OCI-M1 (cell line): ENCODE data around the gene TNIP3.
A peak's percentile ranks its signal among the peaks of the same experiment; 100 is the strongest.
"Not testable (repeated sequence)": the region's sequence is repeated elsewhere in the genome, so short reads cannot be mapped to it uniquely, and the experiment has no call there.

ENCODE experiments used
- DNase-seq: peaks from one replicate; lab custom pipeline; 2025; lab: John Stamatoyannopoulos, UW

The TNIP3 gene, protein sequence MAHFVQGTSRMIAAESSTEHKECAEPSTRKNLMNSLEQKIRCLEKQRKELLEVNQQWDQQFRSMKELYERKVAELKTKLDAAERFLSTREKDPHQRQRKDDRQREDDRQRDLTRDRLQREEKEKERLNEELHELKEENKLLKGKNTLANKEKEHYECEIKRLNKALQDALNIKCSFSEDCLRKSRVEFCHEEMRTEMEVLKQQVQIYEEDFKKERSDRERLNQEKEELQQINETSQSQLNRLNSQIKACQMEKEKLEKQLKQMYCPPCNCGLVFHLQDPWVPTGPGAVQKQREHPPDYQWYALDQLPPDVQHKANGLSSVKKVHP

DNA sequence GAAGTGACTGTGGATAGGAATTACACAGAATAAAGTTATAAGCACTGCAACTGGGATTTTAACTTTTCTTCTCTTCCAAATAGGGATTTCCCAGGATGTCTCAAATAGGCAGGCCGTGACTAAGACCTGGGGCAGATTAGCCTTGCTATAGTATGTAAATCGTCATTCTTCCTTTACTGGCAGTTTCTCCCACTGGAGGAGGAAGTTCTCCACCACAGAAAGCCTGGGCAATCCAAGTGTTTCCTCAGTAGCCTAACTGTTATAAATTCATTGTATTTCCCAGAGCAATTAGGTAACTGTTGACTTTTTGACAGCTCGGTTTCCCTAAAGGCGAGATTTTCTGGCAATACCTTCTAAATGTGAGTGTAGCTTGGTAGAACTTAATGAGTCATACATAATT is at the start of gene TNIP3:
Gene TNIP3 (minus strand): TSS at position 31 of the 400 bp plus-strand sequence. CDS start 196 bp downstream, outside the sequence.
- DNase-seq = no peak

DNA sequence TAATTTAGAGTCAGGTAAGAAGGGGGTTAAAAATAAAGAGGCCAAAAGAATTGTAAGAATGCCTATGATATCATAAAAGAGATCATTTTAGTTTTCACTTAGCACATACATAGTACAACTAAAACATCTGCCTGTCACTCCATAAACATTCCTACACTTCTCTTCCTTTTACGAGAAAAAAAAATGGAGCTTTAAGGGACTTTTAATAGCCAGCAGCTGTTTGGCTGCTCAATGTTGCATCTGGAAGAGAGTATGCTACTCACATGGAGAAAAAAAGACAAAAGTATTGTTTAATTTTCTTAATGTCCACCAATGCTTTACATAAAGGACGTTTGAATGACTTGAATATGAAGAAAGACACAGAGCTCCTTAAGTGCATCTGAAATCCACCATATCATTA is 48.7 kb upstream of the TNIP3 start:
- DNase-seq = no peak

DNA sequence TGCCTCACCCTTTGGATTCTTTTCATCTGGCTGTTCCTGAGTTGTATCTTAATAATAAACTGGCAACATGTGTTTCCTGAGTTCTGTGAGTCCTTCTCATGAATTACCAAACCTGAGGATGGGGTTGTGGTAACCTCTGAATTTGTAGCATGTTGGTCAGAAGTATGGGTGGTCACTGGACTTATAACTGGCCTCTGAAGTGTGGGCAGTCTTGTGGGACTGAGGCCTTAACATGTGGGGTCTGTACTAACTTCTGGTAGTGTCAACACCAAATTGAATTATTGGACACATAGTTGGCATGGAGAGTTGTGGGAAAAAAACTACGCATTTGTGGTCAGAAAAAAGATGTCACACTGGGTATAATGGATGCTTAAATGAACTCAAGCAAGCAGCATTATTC is 45.0 kb upstream of the TNIP3 start:
- no peak for DNase-seq

DNA sequence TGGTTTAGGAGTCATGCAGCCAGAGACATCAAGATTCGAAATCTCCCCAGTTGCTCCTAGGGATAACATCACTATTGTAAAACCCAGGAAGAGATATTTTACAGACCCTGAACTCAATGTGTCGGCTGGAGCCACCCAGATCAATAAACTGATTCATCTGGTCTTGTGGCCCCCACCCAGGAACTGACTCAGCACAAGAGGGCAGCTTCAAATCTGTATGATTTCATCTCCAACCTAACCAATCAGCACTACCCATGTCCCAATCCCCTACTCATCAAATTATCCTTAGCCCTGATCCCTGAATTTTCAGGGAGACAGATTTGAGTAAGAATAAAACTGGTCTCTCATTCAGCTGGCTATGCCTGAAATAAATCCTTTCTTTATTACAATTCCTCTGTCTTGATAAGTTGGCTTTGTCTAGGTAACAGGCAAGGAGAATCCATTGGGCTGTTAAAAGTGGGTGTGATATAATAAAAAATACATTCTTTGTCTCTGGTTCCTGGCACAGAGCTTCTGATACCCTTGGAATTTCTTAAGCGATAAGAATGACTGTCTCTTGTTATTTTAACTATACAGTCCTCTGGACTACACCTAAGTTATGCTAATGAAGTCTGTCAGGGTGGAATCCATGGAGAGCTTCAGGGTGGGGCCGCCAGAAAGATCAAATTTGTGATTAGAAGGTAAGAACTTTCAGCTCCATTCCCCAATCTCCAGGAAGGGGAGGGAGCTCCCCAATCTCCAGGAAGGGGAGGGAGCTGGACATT is 44.3 kb upstream of the TNIP3 start:
- no peak for DNase-seq

DNA sequence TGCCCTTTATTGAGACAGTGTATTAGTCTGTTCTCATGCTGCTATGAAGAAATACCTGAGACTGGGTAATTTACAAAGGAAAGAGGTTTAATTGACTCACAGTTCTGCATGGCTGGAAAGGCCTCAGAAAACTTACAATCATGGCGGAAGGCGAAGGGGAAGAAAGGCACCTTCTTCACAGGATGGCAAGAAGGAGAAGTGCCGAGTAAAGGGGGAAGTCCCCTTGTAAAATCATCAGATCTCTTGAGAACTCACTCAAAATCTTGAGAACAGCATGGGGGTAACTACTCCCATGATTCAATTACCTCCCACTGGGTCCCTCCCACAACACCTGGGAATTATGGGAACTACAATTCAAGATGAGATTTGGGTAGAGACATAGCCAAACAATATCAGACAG is 41.7 kb upstream of the TNIP3 start:
- not testable (repeated sequence) for DNase-seq

DNA sequence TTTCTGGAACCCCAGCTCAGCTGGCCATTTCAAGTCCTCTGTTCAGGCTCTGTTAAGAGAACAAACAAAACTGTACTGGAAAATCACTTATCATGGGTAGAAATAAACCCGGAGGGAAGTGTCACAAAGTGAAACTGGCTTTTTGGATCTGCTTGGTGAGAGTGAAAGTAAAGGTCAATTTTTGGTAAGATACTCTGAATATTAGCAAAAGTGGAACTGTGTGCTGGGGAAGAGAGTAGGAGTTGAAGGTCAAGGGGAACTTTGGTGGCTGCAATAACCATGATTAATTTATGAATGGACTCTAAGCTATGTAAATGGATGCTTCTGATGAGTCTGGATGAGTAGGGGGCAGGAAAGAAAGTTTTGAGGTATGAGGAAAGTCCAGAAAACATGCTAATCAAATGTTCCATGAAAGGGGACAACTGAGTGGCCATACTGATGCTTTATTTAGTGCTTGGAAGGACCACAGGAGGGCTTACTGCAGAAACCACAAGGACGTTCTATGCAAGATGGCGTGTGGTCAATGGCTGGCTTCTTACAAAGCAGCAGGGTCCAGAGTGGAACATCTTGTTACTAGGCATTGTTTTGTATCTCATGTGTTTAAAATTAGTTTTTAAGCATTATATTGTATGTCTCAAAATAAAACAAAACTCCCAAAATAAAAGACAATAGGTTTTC is 36.8 kb upstream of the TNIP3 start:
- peak; percentile 42 for DNase-seq

DNA sequence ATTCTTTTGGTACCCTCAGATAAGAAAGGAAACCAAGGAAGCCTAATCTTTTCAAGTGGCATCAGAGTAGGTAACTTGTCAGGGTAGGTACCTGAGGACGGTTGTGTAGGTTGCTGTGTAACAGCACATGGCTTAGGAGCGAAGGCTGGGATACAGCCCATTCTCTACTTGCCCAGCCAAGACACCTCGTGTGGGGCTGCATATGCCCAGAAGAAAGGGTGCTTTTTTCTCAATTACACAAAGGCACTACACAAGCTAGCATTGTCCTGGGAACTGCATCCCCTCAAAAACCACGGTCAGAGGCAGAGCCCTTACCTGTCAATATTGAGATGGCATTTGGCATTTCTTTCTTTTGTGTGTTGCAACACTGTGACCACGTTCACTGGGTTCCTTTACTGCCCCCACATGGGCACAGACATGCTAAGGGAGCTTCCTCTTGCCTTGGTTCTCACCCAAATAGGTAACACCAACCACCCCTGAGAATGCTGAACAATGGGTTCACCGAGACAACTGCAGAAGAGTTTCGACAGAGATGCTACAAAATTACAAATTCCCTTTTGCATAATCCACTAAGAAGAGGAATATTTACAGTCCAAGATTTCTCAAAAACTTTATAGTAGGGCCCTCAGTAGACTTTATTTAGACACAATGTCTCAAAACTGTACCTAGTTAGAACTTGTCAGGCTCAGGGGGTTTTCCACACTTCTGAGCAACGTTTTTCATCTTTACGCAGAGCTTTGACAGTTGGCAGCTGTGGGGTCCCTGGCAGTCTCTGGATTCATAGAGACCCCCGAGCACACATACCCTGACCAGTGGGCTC is 35.8 kb upstream of the TNIP3 start:
- DNase-seq = no peak

DNA sequence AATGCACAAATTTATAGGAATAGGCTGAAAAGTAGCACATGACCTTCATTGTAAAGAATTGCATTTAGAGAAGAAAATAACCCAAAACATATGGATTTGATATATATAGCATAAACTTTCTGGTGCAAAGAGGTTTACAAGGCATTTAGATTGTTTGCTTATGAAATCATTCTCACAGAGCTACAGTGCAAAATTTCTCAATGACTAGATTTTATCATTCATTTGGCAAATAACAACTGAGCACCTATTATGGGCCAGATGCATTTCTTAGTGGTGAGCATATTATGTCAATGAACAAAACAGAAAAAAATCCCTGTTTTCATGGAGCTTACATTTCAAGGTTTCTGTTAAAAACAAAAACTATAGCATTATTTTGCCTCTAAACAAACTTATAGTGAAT is 34.1 kb upstream of the TNIP3 start:
- DNase-seq = no peak

DNA sequence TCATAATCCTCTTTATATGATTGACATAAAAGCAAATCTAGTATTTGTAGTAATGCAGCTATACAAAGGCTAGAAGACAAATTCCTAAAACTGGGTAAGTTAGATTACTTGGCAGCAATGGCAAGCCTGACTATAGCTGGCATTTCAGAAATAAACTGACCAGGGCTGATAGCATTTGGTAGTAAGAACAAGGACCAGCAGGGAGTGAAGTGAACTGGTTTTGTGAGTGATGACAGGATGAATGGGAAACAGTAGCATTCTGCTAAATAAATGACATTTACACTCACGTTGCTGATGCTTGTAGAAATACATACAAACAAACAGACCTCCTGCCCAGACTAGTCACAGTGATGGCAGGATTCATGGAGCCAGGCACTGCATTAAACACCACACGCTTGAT is 31.5 kb upstream of the TNIP3 start:
- DNase-seq = no peak

DNA sequence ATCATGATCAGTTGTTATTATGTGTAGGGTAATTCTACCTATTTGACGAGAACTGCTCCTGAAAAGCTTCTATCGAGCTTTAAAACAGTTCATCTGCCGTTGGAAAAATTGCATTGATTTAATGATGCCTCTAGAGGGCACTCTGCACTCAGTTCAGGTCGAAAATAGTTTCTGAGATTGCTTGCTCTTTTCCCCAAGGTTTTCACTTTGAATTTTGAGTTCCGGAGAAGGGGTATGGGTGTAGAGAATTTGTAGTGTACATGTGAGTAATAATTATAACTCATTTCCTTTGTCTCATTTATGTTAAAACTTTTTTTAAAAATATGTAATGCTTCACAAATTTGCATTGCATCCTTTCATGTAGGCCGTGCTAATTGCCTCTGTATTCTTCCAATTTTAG is 28.4 kb upstream of the TNIP3 start:
- DNase-seq = peak; percentile 59

DNA sequence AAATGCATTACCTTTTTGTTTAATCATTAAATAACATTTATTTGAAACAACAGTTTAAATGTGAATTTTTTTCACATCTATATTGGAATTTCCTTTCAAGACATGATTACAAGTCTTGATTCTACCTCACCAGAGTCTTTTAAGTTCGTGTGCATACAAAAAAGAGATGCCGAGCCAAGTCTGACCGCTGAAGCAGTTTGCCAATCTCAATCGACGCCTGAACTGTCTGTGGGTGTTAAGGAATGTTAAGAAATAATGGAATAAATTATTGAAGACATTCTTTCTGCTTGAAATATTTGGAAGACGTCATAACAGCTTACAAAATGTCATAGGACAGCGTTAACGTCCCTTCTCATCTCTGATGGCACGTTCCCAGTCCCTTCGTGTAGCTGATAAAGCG is 27.9 kb upstream of the TNIP3 start:
- DNase-seq = no peak

DNA sequence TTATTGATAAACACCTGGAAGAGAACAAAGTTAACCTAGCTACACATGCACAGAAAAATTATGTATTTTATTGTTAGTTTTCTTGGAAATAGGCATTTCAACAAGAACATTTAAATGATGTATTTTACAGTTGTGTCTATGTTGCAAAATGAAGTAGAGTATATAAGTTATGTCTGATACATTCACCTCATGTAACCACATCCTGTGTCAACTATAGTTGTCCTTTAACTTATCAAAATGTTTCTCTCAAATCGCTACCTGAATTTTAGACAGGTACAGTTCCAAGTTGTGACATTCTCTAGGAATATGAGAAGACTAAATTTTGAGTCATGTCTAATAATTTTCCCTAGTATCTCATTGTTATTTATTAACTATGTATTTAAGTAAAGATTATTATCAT is 27.2 kb upstream of the TNIP3 start:
- no peak for DNase-seq

DNA sequence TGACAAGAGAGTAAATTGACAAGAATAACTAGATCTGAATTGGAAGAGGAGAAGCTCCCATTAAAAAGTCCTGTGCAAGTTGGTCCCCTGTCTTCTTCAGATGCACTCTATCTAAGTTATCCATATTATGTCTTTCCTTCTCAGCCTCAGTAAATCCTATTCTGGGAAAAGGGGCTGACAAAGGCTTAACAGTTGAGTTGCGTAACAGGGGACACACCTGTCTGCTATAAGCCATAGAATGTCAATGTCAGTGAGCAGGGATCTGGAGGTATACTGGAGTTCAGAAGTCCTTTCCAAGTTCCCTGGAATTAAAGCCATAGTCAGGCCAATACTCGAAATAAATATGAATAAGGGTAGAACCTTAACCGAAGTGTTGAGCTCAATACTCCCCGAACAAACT is 26.3 kb upstream of the TNIP3 start:
- DNase-seq = no peak

DNA sequence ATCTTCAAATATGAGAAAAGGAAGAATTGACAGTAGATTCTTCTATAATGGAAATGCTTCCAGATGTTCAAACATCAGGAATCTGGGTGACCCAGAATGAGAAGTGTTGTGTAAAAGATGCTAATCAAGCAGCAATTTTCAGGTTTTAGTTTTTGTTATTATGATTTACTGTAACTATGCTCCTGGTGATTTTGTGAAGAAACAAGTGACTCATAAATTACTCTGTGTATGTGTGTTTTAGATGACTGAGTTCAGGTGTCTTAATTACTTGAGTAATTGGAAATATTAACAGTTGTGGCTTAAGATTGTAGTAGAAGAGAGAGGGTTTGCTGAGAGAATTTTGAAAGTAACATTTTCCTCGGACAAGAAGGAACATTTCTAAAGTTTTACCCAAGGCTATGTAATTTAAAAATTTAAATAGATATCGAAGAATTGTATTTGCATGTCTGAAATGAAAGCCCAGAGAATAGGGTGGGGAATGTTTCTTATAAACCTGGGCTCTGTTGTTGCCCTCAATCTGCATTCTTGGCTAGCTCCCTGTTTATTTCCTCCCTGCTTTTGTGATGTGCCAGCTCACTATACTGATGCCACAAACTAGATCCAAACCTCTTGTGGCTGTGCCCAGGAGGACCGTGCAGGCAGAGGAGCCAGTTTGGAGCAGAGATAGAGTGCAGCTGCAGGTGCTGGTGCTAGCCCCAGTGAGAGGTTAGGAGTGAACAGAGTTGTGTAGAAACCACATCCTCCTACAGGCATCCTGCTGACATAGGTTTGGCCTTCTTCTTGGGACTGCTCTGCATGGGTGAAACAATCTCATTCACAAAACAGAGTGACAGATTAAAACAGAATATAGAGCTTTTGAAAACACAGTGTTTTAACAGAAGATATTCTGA is 25.4 kb upstream of the TNIP3 start:
- DNase-seq = no peak

DNA sequence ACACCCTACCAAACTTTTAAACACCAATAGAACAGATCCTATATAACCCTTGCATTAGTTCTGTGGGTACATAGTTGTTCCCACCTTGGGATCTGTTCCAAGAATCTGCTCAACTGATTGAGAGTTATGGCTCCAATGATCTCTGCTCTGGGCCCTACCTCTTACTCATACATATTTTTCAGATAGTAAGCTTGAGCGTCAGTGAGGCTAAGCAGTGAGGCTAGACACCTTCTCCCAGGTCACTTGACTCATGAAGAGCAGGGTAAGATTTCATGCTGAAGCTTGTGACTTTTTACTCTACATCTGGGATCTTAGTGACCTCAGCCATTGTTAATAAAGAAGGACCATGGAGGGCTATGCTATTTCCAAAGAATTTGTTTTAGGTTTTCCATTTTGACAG is 23.1 kb upstream of the TNIP3 start:
- no peak for DNase-seq

DNA sequence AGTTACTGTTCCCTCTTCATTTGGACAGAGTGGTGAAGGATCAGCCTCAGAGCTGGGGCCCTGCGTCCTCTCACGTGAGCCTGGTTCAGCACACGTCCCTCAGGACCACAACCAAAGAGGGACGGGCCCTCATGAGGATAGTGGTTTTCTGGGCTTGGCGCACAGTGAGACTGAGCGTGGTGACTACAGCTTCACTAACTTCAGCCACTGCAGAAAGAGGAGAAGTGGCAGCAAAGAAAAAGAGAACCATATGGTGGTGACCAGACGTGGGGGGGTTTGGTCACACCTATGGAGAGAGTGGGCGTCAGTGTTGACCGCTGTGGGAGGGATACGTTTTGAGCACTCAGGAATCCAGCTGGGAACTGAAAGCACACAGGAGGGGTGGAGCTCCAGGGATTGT is 21.8 kb upstream of the TNIP3 start:
- no peak for DNase-seq

DNA sequence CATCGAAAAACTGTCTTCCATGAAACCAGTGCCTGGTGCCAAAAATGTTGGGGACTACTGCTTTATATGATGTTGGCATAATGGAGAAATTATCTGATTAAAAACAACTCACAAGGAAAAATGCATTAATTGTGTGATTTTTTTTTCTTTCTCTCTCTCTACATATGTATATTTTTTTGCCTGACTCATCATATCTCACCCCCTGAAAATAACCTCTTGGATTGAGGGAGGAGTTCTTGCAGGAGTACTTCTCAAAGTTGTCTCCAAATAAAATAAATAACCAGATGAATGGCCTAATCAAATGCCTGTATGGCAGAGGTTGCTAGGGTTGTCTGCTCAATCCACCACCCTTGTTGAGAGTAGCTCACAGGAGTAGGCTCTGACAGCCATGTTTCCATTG is 19.9 kb upstream of the TNIP3 start:
- no peak for DNase-seq

DNA sequence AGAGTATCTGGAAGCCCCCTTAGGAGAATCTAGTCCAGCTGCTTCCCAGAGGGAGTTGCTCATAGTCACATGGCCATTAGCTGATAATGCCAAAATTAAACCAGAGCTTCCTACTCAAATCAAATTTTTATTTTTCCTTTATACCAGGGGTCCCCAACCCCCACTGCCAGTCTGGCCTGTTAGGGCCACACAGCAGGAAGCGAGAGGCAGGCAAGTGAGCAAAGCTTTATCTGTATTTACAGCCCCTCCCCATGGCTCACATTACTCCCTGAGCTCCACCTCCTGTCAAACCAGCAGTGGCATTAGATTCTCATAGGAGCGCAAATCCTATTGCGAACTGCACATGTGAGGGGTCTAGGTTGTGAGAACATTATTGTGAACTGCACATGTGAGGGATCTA is 19.2 kb upstream of the TNIP3 start:
- DNase-seq = peak; percentile 13

DNA sequence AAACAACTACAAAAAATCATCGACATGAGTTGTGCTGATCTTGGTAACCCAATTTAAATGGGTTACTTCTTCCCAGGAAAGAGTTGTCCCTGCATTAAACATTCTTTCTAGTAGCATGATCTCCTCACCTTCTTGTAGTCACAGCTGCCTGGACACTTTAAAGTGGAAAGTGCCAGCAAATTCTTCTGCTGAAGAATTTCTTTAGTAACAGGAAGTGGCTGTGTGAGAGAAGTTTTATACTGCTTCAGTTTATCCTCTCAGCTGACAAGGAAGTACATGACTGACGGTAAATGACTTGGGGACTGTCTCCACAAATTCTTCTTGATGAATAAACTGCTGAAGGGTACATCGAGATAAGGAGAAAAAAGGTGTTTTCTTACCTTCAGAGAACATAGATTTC is 18.2 kb upstream of the TNIP3 start:
- DNase-seq = peak; percentile 55

DNA sequence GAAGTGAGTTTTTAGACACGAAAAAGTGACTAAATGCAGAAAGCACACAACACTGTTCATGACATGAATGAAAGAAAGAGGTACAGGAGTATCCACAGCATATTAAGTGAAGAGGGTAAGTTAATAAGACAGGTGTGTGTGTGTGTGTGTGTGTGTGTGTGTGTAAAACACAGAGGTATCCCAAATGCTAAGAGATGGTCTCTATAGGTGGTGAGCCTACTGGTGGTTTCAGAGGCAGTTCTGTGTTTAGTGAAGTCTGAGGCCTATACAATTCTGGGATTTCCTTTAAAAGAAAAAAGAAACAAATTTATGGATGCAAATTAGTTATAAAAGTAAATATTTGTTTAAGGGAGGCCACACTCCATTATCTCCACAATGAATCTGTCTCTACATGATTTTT is 17.4 kb upstream of the TNIP3 start:
- no peak for DNase-seq

DNA sequence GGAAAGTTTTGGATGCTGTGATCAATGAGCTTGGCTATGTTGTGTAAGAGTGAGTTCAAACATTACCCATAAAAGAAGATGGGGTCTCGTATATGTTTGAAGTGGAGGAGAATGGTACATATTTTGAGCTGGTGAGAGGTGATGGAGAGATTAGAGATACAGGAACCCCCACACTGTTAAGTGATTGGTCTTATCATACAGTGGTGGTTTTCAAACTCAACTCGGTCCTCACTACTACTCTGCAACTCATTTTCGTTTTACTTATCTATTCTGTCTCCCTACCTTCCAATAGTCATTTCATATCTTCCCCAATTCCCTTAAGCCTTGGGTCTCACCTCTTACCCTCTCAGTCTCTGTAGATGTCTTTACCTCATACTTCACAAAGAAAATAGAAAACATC is 16.4 kb upstream of the TNIP3 start:
- DNase-seq = no peak
